Measurements from ENCODE around the gene CBLB.
A peak's percentile ranks its signal among the peaks of the same experiment; 100 is the strongest.

The CBLB gene

GRCh38 chr3:105812194-105812586 is 56.6 kb downstream of the CBLB start:
- no peak for DNase-seq (ENCODE audit: low read depth)
- no peak for TF ChIP-seq CTCF (IDR thresholded peaks at IDR 0.05; ENCODE audit: insufficient read depth, low read depth, low read length, missing control alignments)
- H3K4me3 ChIP-seq (ENCODE audit: low read depth, low read length), result no peak overlapping the region

- no peak for DNase-seq (ENCODE audit: low read depth)
- no peak overlapping the region for H3K4me3 ChIP-seq (ENCODE audit: low read depth, low read length)
- no peak for TF ChIP-seq CTCF (IDR thresholded peaks at IDR 0.05; ENCODE audit: insufficient read depth, low read depth, low read length, missing control alignments)
These were observed 57.2 kb downstream of the CBLB start for GRCh38 chr3:105811518-105812193.

- no peak overlapping the region for H3K4me3 ChIP-seq (ENCODE audit: low read depth, low read length)
- no peak for TF ChIP-seq CTCF (IDR thresholded peaks at IDR 0.05; ENCODE audit: insufficient read depth, low read depth, low read length, missing control alignments)
- DNase-seq (ENCODE audit: low read depth), result no peak
These were observed 59.5 kb downstream of the CBLB start for GRCh38 chr3:105809208-105809888.

GRCh38 chr3:105807701-105808100 is 61.1 kb downstream of the CBLB start:
- no peak overlapping the region for H3K4me3 ChIP-seq (ENCODE audit: low read depth, low read length)
- DNase-seq (ENCODE audit: low read depth), result no peak
- TF ChIP-seq CTCF (IDR thresholded peaks at IDR 0.05; ENCODE audit: insufficient read depth, low read depth, low read length, missing control alignments), result no peak

GRCh38 chr3:105807146-105807545 is 61.7 kb downstream of the CBLB start:
- H3K4me3 ChIP-seq (ENCODE audit: low read depth, low read length), result no peak overlapping the region
- TF ChIP-seq CTCF (IDR thresholded peaks at IDR 0.05; ENCODE audit: insufficient read depth, low read depth, low read length, missing control alignments), result no peak

GRCh38 chr3:105806359-105806758 is 62.5 kb downstream of the CBLB start:
- DNase-seq (ENCODE audit: low read depth), result peak; percentile 40
- no peak for TF ChIP-seq CTCF (IDR thresholded peaks at IDR 0.05; ENCODE audit: insufficient read depth, low read depth, low read length, missing control alignments)
- no peak overlapping the region for H3K4me3 ChIP-seq (ENCODE audit: low read depth, low read length)

More at GRCh38 chr3:105807146-105807545, 61.7 kb downstream of the CBLB start:
- no peak for DNase-seq (ENCODE audit: low read depth)
